Hematopoietic multipotent progenitor cell (in vitro differentiated cells): ENCODE data around the gene PTP4A2. TPM values are rescaled to one million over a fixed set of nuclear protein-coding genes. Genes with fewer than 3 reads are reported as not detected.
A peak's percentile ranks its signal among the peaks of the same experiment; 100 is the strongest.

Source experiments
- DNase-seq, 3 donors: peaks; one replicate each; pipeline ENCODE4 v3.0.0-alpha.2; 2011 to 2015; ENCODE audit warnings: low read depth in 2 of 3, low spot score in 2 of 3
- total RNA-seq: library from RNA; depleted of rRNA; stranded (reverse); fragments of >200 nt; gene quantifications from one replicate; pipeline ENCODE4 v1.2.3, GENCODE V29; 2012

The PTP4A2 gene
- 62.5 TPM for total RNA-seq

- peak; percentile 82 to 92 (median 88) for DNase-seq
Observed at GRCh38 chr1:31938184-31938975, at the start of gene PTP4A2. Gene PTP4A2 (minus strand): TSS chr1:31938368. CDS start chr1:31919065, 19,303 bp downstream.

DNA sequence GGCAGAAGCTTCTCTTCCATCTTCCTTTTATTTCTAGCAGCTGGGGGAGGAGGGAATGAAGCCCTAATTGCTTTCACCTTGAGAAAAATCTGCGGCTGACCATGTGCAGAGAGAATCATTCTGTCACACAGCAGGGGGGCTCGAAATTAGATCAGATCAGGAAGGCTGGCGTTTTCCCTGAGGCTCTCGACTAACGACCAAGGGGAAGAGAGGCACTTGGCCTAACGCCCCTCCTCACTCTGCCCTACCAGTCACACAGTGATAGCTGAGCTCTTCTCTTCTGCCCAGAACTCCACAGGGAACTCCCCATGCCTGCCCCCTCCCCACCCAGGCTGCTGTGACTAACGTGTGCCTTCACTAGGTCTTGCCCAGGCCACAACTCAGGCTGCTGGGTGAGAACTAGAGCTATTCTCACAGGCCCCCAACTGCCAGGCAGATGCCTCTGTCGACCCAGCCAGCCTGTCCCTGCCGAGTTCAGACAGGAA lies 49.0 kb upstream of the PTP4A2 start:
- DNase-seq = no peak

DNA sequence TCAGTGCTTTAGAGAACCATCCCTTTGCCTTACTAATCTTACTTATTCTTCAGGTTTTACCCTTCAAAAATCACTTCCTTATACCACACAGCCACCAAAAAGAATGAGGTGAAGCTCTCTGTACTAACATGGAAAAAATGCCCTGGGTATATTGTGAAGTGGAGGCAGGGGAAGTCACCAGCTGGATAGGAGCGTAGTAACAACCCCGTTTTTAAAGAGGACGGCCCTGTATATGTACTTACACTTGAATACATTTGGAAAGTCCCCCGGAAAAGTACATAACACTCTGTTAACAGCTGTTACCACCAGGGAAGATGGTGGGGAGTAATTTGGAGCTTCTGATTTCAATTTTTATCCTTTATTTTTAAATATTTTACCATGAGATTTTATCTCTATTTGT lies 47.3 kb upstream of the PTP4A2 start:
- peak in 2 of 3 donors; percentile 45 to 57 for DNase-seq

- DNase-seq = no peak
Observed at GRCh38 chr1:31984419-31985347, 46.5 kb upstream of the PTP4A2 start.

- DNase-seq = peak in 2 of 3 donors; percentile 33 to 71
Observed at GRCh38 chr1:31981972-31982371, 43.8 kb upstream of the PTP4A2 start.

- DNase-seq = no peak
Observed at GRCh38 chr1:31981456-31981839, 43.3 kb upstream of the PTP4A2 start.

DNA sequence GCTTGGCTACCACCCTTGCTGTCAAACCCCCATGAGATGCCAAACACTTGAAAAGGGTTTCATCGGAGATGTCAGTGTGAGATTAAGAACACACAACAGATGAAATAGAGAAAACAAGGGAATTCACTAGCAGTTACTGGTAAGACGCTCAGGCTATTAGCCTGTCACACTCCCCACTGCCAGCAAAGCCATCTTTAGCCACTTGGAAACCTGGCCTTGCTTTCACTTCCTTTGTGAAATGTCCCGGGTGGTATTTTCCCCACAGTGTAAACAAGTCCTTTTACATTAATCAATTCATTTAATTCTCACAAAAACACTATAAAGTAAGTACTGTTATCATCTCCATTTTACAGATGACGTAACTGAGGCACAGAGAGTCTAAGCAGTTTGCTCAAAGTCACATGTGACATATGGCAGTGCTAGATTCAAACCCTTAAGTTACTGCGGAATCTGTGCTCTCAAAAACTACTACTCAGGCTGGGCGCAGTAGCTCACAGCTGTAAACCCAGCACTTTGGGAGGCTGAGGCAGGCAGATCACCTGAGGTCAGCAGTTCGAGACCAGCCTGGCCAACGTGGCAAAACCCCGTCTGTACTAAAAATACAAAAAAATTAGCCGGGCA lies 42.8 kb upstream of the PTP4A2 start:
- no peak for DNase-seq

DNA sequence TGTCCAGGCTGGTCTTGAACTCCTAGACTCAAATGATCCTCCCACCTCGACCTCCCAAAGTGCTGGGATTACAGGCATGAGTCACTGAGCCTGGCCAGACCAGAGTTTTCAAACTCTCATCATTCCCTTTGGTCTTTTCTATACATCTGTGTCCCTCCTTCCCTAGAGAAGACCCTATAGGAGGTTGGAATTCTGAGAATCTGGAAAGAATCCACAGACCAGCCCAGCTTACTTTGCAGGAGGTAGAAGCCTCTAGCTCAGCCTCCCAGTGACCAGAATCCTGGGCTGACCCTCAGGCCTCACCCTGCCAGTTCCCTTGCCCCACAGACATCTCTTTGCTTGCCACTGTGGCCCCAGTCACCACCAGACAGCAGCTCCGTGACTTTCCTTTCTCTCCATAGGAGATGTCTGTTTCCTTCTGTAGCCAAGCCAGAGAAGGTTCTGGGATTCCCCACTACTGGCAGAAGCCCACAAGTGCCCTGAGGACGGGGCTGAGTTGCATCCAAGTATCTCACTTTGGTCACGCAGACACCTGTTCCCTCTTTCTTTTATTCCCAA lies 40.8 kb upstream of the PTP4A2 start:
- DNase-seq = no peak

DNA sequence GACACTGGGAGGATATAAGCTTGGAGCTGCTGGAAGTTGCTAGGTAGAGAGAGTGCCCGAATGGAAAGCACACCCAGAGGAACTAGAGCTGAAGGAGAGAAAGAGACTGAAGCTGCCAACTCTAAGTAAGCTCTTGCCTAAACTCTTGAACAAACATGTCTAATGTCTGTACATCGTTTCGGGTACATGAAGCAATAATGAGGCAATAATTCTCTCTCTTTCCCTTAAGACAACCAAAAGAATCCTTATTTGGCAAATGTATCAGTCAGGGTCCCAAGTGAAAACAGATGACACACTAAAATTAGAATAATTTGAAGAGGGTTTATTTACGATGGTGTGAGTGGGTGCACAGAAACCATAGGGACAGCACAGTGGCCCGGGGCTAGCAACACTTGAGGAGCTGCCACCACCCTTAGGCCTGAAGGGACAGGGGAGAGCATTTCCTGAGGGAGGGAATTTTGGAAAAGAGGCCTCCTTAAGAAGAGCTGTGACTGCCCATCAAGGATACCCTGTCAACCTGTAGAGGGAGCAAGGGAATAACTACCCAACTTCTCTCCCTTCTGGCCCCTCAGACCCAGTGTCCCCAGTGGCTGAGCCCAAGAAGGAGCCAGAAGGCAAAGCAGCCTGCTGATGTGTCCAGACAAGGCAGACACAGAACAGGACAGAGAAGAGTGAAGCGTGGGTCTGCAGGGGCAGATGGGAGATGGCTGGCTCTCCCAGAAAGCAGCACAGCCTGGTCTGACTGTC lies 39.4 kb upstream of the PTP4A2 start:
- DNase-seq = peak in 2 of 3 donors; percentile 27 to 51

DNA sequence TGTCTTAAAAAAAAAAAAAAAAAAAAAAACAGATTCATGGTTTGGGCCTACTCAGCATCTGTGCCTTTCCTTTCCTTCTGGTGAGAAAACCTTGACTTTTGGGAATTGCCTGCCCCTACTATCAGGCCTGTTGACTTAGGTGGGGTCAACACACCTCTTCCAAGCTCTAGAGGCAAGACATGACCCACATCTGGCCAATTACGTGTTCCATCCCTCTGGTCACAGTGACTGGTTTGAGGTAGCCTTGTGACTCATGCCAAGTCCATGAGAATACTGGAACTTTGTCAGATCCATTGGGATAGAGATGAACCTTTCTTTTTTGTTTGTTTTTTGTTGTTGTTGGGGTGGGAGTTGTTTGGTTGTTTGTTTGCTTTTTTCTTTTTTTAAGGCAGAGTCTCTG lies 38.2 kb upstream of the PTP4A2 start:
- no peak for DNase-seq

DNA sequence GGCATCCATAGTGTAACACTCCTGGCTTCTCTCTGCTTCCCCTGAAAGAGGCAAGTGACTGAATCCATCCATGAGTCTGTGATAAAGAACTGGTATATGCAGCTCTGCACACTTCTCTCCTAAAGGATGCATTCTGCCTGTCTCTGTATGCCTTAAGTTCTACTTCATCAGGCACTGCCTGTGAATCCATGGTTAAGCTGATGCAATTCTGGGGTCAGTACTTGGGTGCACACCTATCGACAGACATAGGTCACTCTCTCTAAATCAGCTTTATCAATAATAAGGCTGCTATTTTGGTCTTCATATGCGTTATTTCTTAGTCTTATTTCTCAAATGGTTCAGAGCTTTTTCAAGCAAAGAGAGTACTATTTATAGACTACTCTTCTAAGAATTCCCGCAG lies 32.7 kb upstream of the PTP4A2 start:
- DNase-seq = no peak

DNA sequence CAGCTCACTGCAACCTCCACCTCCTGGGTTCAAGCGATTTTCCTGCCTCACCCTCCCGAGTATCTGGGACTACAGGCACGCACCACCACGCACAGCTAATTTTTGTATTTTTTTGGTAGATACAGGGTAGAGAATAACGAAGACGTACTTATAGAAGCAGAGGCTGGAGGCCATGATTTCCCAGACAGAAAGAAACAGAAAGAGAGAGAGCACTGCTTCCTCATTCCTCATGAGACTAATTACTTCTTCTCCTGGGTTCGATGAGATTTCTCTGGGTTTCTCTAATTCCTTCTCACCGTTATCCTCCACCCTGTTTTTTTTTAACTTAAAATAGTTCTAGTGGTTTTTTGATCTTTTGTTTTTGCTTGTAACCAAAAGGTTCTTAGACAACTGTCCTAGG lies 23.4 kb upstream of the PTP4A2 start:
- DNase-seq = peak in 1 of 3 donors; percentile 34

DNA sequence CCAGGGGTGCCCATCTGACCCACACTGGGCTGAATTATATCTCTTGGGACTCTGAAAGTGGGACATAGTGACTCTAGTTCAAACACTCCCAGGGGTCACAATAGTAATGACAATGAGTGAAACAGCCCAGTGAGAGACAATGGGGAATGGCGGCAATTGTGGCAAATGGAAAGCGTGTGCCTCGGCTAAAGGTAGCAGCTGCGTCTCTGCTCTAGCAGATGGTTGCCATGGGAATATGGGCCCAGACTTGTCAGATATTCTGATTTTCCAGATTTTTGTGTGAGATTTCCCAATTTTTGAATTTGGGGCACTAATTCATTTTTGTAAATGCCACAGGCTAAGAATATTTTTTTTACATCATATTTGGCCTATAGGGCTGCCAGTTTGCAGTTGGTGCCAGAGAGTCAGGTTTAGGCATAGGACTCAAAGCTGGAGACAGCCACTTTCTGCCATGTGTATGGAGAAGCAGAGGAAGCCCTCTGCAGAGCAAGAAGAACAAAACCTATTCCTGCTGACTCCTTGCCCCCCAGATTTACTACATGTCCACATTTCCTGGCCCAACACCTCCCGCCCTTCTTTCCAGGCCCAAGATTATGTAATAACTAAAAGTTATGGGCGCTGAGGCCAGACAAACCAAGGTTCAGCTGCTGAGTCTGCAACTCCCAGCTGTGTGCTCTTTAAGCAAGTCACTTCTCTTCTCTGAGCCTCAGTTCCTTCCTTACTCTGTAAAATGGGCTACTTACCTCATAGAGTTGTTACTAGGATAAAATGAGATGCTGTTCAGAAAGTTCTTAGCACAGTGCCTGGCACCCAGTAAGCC lies 21.6 kb upstream of the PTP4A2 start:
- DNase-seq = no peak

DNA sequence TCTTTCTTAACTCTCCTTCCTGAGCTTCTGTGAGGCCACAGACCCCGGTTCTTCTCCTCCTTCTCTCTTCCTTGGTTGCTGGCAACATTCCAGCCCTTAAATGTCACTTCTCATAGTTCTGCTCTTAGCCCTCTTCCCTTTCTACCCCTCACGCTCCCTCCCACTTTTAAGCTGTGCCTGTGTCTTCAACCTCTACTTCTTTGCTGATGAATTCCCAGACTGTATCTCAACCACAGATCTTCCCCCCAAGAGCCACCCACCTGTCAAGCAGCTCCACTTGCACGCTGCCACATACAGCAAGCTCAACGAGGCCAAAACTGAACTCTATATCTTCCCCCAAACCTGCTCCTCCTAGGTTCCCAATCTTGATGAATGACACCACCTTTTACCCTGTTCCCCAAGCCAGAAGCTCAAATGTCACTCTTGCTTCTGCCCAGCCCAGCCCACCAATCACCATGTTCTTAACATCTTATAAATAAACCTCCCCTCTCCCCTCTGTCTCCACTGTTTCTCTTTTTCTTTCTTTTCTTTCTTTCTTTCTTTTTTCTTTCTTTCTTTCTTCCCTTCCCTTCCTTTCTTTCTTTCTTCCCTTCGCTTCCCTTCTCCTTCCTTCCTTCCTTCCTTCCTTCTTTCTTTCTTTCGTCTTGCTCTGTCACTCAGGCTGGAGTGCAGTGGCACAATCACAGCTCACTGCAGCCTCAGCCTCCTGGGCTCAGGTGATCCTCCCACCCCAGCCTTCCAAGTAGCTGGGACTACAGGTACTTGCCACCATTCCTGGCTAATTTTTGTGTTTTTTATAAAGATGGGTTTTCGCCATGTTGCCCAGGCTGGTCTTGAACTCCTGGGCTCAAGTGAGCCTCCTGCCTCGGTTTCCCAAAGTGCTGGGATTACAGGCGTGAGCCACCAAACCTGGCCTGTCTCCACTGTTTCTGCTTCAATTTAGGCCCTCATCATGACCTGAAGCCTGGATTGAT lies 19.8 kb upstream of the PTP4A2 start:
- peak in 2 of 3 donors; percentile 83 to 88 for DNase-seq

- peak in 2 of 3 donors; percentile 95 for DNase-seq
Observed at GRCh38 chr1:31955917-31956736, 18.0 kb upstream of the PTP4A2 start.

DNA sequence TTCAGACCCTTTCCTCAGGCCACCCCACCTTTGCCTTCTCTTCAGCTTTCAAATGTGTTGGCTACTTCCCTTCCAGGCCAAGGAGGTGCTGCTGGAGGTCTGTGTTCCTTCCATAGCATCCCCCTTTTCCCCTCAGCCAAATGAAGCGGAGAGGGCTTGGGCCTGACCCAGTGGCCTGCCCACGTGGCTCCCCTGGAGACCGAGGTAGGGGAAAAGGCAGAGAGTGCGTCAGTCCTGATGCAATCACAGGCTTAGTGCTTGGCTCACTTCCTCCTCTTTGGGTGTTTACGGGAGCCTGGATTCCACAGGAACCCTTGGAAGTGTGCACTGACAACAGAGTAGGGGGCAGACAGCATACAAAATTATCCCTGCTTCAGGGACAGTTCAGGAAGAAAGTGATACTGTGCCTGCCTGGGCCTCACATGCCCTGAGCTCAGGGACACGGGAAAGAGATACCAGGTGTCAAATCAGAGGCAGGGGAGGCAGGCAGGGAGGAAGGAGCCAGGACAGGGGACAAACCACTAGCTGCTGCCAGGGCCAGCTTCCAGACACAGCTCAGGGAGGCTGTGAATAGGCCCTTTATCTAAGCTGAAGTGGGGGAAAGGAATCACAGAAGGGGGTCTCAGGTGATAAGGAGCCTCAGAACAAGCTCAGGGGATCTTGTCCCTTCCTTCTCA lies 16.6 kb upstream of the PTP4A2 start:
- no peak for DNase-seq

- DNase-seq = no peak
Observed at GRCh38 chr1:31952825-31953220, 14.7 kb upstream of the PTP4A2 start.
